Measurements from ENCODE around the gene KIF5A.

Gene KIF5A

GRCh38 chr12:57604992-57605810, 55.4 kb downstream of the KIF5A start:
- DNase-seq (ENCODE audit: low read depth in 2 of 3, low spot score in 1 of 3) = no peak

- no peak for DNase-seq (ENCODE audit: low read depth in 2 of 3, low spot score in 1 of 3)
These were observed 56.0 kb downstream of the KIF5A start for GRCh38 chr12:57605811-57606311.

DNA sequence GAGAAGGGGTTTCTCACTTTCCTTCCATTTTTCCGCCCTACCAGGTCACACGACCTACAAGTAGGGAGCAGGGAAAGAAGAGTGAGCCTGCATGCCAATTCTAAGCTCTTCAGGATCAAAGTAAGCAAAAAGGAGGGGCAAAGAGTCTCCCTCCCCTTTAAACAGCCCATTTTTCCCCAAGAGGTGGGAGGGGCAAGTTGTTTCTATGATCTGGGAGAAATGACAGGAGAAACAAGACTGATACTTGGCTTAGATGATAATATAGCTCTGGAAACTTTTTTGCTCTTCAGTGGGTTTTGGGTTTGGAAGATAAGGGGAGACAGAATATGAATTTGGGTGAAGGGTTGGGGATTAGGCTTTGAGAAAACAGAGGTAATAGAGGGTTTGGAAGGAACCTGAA, 56.6 kb downstream of the KIF5A start:
- no peak for DNase-seq (ENCODE audit: low read depth in 2 of 3, low spot score in 1 of 3)

DNA sequence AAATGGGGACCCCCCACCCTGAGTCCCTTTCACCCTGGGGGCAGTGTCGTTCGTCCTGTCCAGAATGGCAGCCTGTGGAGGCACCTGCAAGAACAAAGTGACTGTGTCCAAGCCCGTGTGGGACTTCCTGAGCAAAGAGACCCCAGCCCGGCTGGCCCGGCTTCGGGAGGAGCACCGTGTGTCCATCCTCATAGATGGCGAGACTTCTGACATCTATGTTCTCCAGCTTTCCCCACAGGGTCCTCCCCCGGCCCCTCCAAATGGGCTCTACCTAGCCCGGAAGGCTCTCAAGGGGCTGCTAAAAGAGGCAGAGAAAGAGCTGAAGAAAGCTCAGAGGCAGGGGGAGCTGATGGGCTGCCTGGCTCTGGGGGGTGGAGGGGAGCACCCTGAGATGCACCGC, 57.0 kb downstream of the KIF5A start:
- DNase-seq (ENCODE audit: low read depth in 2 of 3, low spot score in 1 of 3) = no peak

DNA sequence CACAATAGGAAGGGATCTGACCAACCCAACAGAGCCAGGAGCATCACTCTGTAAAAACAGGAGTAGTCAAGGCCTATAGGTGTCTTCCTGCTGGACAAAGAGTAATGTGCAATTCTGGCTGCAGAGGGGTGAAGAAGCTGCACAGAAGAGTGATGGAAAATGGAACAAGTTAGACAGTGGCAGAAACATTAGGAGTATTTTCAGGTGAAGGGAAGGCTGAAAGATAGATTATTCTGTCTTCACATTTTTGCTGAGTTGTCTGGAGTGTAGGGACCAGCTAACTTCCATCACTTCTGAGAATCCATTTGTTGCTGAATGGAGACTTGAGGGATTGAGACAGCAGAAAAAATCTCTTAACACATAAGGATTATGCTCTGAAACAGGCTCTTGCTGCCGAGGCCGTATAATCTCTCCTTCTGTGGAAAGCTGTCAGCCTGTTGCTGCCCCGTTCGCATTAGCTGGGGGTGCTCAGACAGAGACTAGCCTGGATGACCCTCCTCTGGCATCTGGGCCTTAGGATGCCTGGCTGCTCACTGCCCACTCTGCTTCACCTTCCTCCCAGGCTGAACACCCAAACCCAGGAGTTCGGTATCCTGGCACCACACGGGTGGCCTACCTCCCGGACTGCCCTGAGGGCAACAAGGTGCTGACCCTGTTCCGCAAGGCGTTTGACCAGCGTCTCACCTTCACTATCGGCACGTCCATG, 58.3 kb downstream of the KIF5A start:
- DNase-seq (ENCODE audit: low read depth in 2 of 3, low spot score in 1 of 3) = no peak

- DNase-seq (ENCODE audit: low read depth in 2 of 3, low spot score in 1 of 3) = no peak
These were observed 59.4 kb downstream of the KIF5A start for GRCh38 chr12:57609101-57609780.

GRCh38 chr12:57609781-57610553, 60.1 kb downstream of the KIF5A start:
- DNase-seq (ENCODE audit: low read depth in 2 of 3, low spot score in 1 of 3) = no peak

GRCh38 chr12:57610554-57611107, 60.8 kb downstream of the KIF5A start:
- DNase-seq (ENCODE audit: low read depth in 2 of 3, low spot score in 1 of 3) = no peak

DNA sequence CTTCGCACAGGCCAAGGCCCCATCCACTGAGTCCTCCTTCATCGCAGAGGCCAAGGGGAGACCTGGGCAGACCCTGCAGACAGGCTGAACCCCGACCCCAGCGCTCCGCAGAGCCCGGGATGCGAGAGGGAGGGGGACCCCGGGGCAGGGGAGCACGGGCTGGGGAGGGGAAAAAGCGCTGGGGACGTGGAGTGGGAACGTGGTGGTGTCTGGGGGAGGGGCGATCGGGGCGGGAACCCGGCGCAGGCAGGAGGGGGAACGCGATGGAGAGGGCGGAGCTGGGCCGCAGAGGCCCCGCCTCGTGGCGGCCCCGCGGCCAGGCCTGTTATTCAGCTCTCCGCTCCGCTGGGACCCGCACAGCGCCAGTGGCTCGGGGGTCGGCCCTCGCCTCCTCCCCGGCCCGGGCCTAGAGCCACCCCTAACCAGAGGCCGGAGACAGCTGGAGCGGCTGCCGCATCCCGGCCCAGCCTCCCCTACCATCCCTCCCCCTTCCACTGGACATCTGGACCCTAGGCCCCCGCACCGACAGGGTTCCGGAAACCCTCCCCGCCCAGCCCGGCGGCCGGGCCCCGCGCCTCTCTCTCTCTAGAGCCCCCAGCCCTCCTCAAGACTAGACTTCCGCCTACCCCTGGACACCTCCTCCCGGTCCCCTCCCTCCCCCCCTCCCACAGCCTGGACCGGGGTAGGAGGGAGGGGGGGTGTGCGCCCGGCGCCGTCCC, 61.4 kb downstream of the KIF5A start, which contains the start of gene ARHGEF25:
Gene ARHGEF25 (plus strand): TSS at position 328 of the 719 bp plus-strand sequence. CDS start 460 bp downstream, outside the sequence.
- DNase-seq (ENCODE audit: low read depth in 2 of 3, low spot score in 1 of 3) = peak in 1 of 3 donors; percentile 49

DNA sequence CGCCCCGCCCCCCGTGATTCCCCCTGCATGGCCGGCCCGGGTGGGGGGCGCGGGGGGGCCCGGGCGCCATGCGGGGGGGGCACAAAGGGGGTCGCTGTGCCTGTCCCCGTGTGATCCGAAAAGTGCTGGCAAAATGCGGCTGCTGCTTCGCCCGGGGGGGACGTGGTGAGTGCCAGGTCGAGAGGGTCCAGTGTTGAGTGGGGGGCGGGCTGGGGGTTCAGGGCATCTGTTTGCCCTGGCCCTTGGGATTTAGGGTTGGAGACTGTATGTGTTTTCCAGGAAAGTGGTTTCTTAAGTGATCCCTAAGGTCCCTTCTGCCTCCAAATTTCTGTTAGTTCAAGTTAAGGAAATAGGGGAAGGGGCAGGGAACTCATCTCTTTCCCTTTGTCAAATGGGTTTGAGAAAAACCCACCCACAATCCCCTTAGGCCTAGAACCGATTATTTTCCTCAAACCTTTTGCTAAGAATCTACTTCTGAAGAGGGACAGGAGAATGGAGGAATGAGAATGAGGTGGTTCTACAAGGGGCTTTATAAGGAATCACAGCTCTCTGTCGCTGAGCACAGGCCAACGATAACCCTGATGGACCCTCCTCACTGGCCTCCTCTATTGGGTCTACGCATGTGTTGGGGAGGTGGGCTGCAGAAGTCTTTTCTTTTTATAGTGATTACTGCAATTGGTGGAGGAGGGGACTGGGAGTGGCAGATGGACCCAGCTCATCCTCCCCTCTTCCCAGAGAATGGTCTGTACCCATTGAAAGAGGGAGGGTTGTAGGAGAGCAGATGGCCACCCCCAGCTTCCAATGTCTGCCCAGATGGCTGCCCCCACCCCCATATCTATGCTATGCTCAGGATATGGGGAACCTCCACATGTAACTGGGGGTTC, 62.2 kb downstream of the KIF5A start:
- no peak for DNase-seq (ENCODE audit: low read depth in 2 of 3, low spot score in 1 of 3)

DNA sequence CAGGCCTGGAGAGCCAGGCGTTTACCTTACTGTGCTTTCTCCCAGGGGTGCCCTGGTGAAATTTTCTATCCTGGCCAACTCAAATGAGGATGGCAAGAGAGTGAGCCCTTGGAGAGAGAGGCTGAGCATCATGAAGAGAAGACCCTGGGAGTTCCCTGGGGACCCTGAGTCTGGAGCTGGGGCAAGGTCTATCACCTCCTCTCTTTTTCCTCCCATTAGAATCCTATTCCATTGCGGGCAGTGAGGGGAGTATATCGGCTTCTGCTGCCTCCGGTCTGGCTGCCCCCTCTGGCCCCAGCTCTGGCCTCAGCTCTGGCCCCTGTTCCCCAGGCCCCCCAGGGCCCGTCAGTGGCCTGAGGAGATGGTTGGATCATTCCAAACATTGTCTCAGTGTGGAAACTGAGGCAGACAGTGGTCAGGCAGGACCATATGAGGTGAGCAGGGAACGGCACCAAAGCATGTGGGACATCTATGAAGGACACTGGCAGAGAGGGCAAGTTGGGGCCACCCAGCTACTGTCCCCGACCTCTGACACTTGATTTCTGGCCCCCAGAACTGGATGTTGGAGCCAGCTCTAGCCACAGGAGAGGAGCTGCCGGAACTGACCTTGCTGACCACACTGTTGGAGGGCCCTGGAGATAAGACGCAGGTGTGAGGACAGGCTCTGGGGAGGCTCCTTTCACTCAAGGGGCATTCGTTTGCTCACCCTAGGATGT, 63.0 kb downstream of the KIF5A start:
- DNase-seq (ENCODE audit: low read depth in 2 of 3, low spot score in 1 of 3) = no peak

- no peak for DNase-seq (ENCODE audit: low read depth in 2 of 3, low spot score in 1 of 3)
These were observed 63.7 kb downstream of the KIF5A start for GRCh38 chr12:57613427-57614109.

DNA sequence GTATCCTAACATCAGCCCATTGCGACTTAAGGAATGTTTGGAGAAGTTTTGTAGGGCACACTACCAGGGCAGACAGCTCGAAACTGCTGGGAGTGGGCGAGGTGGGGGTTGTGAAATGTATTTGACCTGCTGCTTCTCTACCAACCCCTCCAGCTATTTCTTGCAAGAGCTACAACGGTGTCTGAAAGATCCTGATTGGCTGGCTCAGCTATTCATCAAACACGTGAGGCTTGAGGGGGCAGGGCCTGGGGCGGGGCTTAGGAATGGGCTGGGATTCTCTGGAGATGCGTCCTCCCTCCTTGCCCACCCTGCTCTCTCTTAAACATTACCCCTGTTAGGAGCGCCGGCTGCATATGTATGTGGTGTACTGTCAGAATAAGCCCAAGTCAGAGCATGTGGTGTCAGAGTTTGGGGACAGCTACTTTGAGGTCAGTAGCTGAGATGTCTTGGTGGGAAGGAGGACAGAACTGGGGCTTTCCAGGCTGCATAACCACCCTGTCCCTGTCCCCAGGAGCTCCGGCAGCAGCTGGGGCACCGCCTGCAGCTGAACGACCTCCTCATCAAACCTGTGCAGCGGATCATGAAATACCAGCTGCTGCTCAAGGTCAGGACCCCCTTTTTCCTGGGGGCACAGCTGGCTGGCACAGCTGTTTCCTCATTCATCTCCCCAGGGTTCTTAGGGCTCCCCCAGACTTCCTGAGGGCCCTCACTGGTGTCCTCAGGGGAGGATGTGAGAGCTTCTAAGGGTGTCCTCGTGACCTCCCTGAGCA, 64.5 kb downstream of the KIF5A start:
- no peak for DNase-seq (ENCODE audit: low read depth in 2 of 3, low spot score in 1 of 3)

- DNase-seq (ENCODE audit: low read depth in 2 of 3, low spot score in 1 of 3) = no peak
These were observed 65.2 kb downstream of the KIF5A start for GRCh38 chr12:57614948-57615500.

GRCh38 chr12:57615637-57616036, 65.8 kb downstream of the KIF5A start:
- no peak for DNase-seq (ENCODE audit: low read depth in 2 of 3, low spot score in 1 of 3)

DNA sequence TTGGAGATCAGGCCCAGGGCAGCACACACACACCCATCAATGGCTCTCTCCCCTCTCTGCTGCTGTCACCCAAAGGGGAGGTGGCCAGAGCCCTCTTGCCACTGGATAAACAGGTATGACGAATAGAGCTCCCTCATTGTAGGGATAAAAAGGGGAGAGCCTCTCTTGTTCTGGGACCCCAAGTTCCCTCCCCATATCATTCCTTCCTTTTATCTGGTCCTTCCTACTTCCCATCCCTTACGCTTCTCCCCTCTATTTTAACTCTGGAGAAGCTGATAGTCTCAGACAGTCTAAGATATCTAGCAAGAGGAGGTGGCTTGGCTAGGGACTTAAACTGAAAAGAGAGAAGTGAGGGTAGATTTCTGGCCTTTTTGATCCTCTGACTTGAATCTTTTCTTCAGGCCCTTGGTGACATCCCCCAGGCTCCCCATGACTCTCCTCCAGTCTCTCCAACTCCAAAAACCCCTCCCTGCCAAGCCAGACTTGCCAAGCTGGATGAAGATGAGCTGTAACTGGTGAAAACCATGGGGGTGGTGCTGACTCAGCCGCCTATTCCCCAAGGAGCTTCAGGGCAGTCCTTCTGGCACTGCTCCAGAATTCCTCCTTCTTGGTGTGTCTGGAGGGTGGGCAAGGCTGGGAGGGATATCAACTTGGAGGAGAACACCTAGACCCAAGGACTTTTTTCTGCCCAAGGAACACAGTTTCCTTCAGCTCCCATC, 66.7 kb downstream of the KIF5A start:
- no peak for DNase-seq (ENCODE audit: low read depth in 2 of 3, low spot score in 1 of 3)

All from stimulated activated CD4-positive, alpha-beta T cell treated with anti-CD3 and anti-CD28 coated beads, Interleukin-12 subunit alpha, Interleukin-12 subunit beta, amount 100 ng/mL, for 48 hours (primary cell).